Gastroesophageal sphincter (tissue), 4 donors: ENCODE data around the gene NFIL3. TPM values are rescaled to one million over a fixed set of nuclear protein-coding genes. Genes with fewer than 3 reads are reported as not detected.

Experiments
- ATAC-seq: fragments of 150-250 bp; one replicate; pipeline ENCODE4 v1.9.1; 2016; ENCODE audit warnings: mild to moderate bottlenecking, moderate library complexity
- H3K27ac ChIP-seq, 4 donors: fragments of 200-600 bp; sonication (generic) in 3 of 4; 1 replicate in 3 of 4; 2 replicates in 1 of 4; pipeline ENCODE4 v1.5.1; 2016 to 2019
- H3K27me3 ChIP-seq: fragments of 200-600 bp; sonication (generic); one replicate; pipeline ENCODE4 v1.5.1; 2019
- H3K36me3 ChIP-seq, 2 donors: fragments of 200-600 bp; sonication (generic); one replicate each; pipeline ENCODE4 v1.5.1; 2019; ENCODE audit warnings: control low read depth in 1 of 2
- H3K4me1 ChIP-seq, 3 donors: fragments of 200-600 bp; sonication (generic); 1 replicate in 2 of 3; 2 replicates in 1 of 3; pipeline ENCODE4 v1.5.1; 2016 to 2019; ENCODE audit warnings: control low read depth in 2 of 3
- H3K4me3 ChIP-seq, 2 donors: fragments of 200-600 bp; sonication (generic); one replicate each; pipeline ENCODE4 v1.5.1; 2019; ENCODE audit warnings: mild to moderate bottlenecking in 1 of 2, moderate library complexity in 1 of 2
- H3K9me3 ChIP-seq, 3 donors: fragments of 200-600 bp; sonication (generic); one replicate each; pipeline ENCODE4 v1.5.1; 2017 to 2019; ENCODE audit warnings: control low read depth in 2 of 3
- EP300 ChIP-seq: sonication (generic); formaldehyde crosslinking; IDR thresholded peaks from one replicate; pipeline ENCODE4 v1.6.1; 2017; ENCODE audit warnings: antibody characterized with exemption, mild to moderate bottlenecking
- POLR2A ChIP-seq, 2 donors: fragments of 450-650 bp; IDR thresholded peaks; one replicate each; pipeline ENCODE4 v1.6.1; 2017; ENCODE audit warnings: antibody characterized with exemption in 2 of 2, mild to moderate bottlenecking in 2 of 2, moderate library complexity in 1 of 2
- POLR2AphosphoS5 ChIP-seq: sonication (generic); formaldehyde crosslinking; IDR thresholded peaks from one replicate; pipeline ENCODE4 v1.6.1; 2017; ENCODE audit warnings: antibody characterized with exemption
- WGBS, 2 donors: methylation state at CpG; one replicate each; pipeline ENCODE4 v1.1.5; 2018; ENCODE audit warnings: low coverage in 1 of 2; 5-methylcytosine and 5-hydroxymethylcytosine counted together
- total RNA-seq, 4 donors: library from RNA; depleted of rRNA; stranded (reverse); fragments of >200 nt; gene quantifications; one replicate each; pipeline ENCODE4 v1.1.0, GENCODE V29; 2016
- TF ChIP-seq, protein P1 (sequence below), 4 experiments: fragments of 200-600 bp in 2 of 4; fragments of 450-650 bp in 2 of 4; sonication (generic) in 1 of 4; IDR thresholded peaks; one replicate each; pipeline ENCODE4 v1.5.1; 2017 to 2019; ENCODE audit warnings: antibody characterized with exemption in 4 of 4, mild to moderate bottlenecking in 2 of 4, moderate library complexity in 2 of 4

NFIL3 gene
- total RNA-seq, 4 donors from 2014 or later, result 16.8 to 64.8 (median 28.2) TPM

GRCh38 chr9:91403665-91404543, 19.7 kb downstream of the NFIL3 start:
- TF ChIP-seq POLR2A (IDR thresholded peaks at IDR 0.05), result no peak
- TF ChIP-seq, protein P1, sequence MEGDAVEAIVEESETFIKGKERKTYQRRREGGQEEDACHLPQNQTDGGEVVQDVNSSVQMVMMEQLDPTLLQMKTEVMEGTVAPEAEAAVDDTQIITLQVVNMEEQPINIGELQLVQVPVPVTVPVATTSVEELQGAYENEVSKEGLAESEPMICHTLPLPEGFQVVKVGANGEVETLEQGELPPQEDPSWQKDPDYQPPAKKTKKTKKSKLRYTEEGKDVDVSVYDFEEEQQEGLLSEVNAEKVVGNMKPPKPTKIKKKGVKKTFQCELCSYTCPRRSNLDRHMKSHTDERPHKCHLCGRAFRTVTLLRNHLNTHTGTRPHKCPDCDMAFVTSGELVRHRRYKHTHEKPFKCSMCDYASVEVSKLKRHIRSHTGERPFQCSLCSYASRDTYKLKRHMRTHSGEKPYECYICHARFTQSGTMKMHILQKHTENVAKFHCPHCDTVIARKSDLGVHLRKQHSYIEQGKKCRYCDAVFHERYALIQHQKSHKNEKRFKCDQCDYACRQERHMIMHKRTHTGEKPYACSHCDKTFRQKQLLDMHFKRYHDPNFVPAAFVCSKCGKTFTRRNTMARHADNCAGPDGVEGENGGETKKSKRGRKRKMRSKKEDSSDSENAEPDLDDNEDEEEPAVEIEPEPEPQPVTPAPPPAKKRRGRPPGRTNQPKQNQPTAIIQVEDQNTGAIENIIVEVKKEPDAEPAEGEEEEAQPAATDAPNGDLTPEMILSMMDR (IDR thresholded peaks at IDR 0.05), result no peak
- no peak for TF ChIP-seq EP300
- TF ChIP-seq POLR2AphosphoS5, result no peak
- Histone ChIP-seq H3K36me3 (peaks cover 0 to 20% of the 10 kb centered on the region in 2 donors), H3K27me3 (no peaks in the 10 kb centered on the region), H3K4me3 (no peak overlapping the region), H3K4me1 (no peaks in the 10 kb centered on the region), H3K9me3 (no peaks in the 10 kb centered on the region), H3K27ac (no peak overlapping the region)
- no peak for ATAC-seq
- WGBS, 2 donors, result 79 to 80% methylated on average over 9 to 13 of the region's 14 CpGs

DNA sequence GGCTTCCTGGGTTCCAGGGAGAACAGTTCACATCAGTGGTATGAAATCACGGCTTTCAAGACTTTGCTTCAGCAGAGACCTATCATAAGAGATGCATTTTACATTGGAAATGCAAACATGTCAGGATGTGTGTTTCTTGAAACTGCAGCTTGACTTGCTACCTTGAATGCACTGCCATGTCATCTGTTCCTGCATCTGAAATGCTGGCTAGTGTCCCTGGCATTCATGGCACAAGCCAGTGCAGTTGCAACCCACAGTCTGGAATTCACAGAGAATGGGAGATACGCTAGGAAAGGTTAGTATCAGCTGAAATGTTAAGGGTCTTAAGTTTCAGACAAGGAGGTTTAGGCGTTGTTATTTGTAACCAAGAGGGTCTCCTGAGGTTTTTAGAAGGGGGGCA, 24.7 kb downstream of the NFIL3 start:
- H3K4me3 ChIP-seq, result no peak overlapping the region
- no peaks in the 10 kb centered on the region for H3K36me3 ChIP-seq
- 69 to 100% methylated on average over 1 to 3 of the region's 3 CpGs for WGBS, 2 donors
- no peak for TF ChIP-seq POLR2A (IDR thresholded peaks at IDR 0.05)
- TF ChIP-seq, protein P1 (IDR thresholded peaks at IDR 0.05), result no peak
- TF ChIP-seq EP300, result no peak
- no peak for TF ChIP-seq POLR2AphosphoS5
- H3K9me3 ChIP-seq, result no peaks in the 10 kb centered on the region
- no peaks in the 10 kb centered on the region for H3K4me1 ChIP-seq
- no peaks in the 10 kb centered on the region for H3K27me3 ChIP-seq
- no peak overlapping the region for H3K27ac ChIP-seq
- ATAC-seq, result no peak

GRCh38 chr9:91395553-91396471, 27.8 kb downstream of the NFIL3 start:
- H3K4me1 ChIP-seq, result no peaks in the 10 kb centered on the region
- no peak for ATAC-seq
- WGBS, 2 donors, result 75 to 84% methylated on average over 7 of the region's 7 CpGs

DNA sequence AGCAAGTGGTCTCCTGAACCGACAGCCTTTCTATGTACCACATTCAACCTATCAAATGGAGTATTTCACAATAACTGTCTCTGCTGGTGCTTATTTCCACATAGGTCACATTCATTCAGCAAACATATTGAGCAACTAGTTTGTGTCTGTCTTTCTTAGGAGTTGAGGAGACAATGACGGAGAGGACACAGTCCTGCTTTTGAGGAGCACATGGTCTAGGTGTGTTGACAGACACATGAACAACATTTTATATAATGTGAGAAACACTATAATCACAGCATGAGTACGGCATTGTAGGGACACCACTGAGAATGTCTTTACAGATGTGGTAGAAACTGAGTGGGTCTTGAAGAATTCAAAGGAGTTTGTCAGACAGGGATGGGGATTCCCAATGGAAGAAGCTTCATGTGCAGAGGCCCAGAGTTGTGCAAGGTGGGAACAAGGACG, 28.5 kb downstream of the NFIL3 start:
- ATAC-seq, result no peak
- Histone ChIP-seq H3K9me3 (no peaks in the 10 kb centered on the region), H3K4me1 (no peaks in the 10 kb centered on the region), H3K36me3 (no peaks in the 10 kb centered on the region), H3K27ac (no peak overlapping the region), H3K27me3 (no peaks in the 10 kb centered on the region), H3K4me3 (no peak overlapping the region)
- peak; percentile 40 for TF ChIP-seq POLR2AphosphoS5
- no peak for TF ChIP-seq EP300
- 79 to 92% methylated on average over 4 of the region's 4 CpGs for WGBS, 2 donors

More at GRCh38 chr9:91395553-91396471, 27.8 kb downstream of the NFIL3 start:
- H3K4me3 ChIP-seq, result no peak overlapping the region
- no peaks in the 10 kb centered on the region for H3K27me3 ChIP-seq
- no peak for TF ChIP-seq EP300
- TF ChIP-seq, protein P1 (IDR thresholded peaks at IDR 0.05), result no peak
- TF ChIP-seq POLR2AphosphoS5, result no peak
- no peak for TF ChIP-seq POLR2A (IDR thresholded peaks at IDR 0.05)
- no peak overlapping the region for H3K27ac ChIP-seq
- H3K9me3 ChIP-seq, result no peaks in the 10 kb centered on the region
- no peaks in the 10 kb centered on the region for H3K36me3 ChIP-seq

GRCh38 chr9:91393826-91394225, 29.8 kb downstream of the NFIL3 start:
- Histone ChIP-seq H3K9me3 (no peaks in the 10 kb centered on the region), H3K27ac (no peak overlapping the region), H3K4me1 (no peaks in the 10 kb centered on the region), H3K36me3 (no peaks in the 10 kb centered on the region), H3K4me3 (no peak overlapping the region), H3K27me3 (no peaks in the 10 kb centered on the region)
- no peak for ATAC-seq
- TF ChIP-seq POLR2A (IDR thresholded peaks at IDR 0.05), result no peak
- TF ChIP-seq EP300, result no peak
- TF ChIP-seq, protein P1 (IDR thresholded peaks at IDR 0.05), result no peak
- TF ChIP-seq POLR2AphosphoS5, result no peak
- WGBS, 2 donors, result 96% methylated on average over 5 of the region's 5 CpGs
